H1 (cell line): ENCODE data around the gene ARL6IP6. TPM values are rescaled to one million over a fixed set of nuclear protein-coding genes. Genes with fewer than 3 reads are reported as not detected.

Experiments
- CTCF ChIA-PET: fragments of 300-600 bp; sonication (Branson Sonifier 250); formaldehyde crosslinking; loops from one replicate; lab custom pipeline; 2021; ENCODE audit not compliant: partially characterized antibody; lab: Charles Lee
- POLR2A ChIA-PET: fragments of 300-600 bp; sonication (Branson Sonifier 250); formaldehyde crosslinking; loops from one replicate; lab custom pipeline; 2021; ENCODE audit warnings: inconsistent platforms; ENCODE audit not compliant: partially characterized antibody; lab: Charles Lee
- DNase-seq, 2 experiments: peaks; one replicate each; pipeline versions ENCODE4 v3.0.0 to v3.0.0-alpha.2; 2010 to 2022; ENCODE audit warnings: low spot score in 2 of 2, low read depth in 1 of 2, mixed read lengths in 1 of 2
- FAIRE-seq: peaks from 2 replicates; lab custom pipeline; 2011; peaks lifted over from hg19 to GRCh38; lab: Jason Lieb, UNC
- H2AFZ ChIP-seq: 2 replicates; pipeline ENCODE4 v1.8.1; 2012; ENCODE audit warnings: low read length, inconsistent platforms
- H2AK5ac ChIP-seq: 2 replicates; pipeline ENCODE4 v1.6.1; 2013; ENCODE audit warnings: low read depth, low read length
- H2BK120ac ChIP-seq: replicated peaks from 2 replicates; pipeline ENCODE3; 2013; ENCODE audit warnings: low read depth, low read length, inconsistent platforms
- H2BK12ac ChIP-seq: 2 replicates; pipeline ENCODE4 v1.6.1; 2013; ENCODE audit warnings: low read depth, low read length
- H2BK15ac ChIP-seq: 2 replicates; pipeline ENCODE4 v1.6.1; 2013; ENCODE audit warnings: low read length
- H2BK20ac ChIP-seq: 2 replicates; pipeline ENCODE4 v1.6.1; 2013; ENCODE audit warnings: low read length
- H2BK5ac ChIP-seq: 2 replicates; pipeline ENCODE4 v1.6.1; 2013; ENCODE audit warnings: low read depth, low read length
- H3K14ac ChIP-seq: 2 replicates; pipeline ENCODE4 v1.6.1; 2013; ENCODE audit warnings: inconsistent platforms; ENCODE audit not compliant: insufficient read length
- H3K18ac ChIP-seq: 2 replicates; pipeline ENCODE4 v1.6.1; 2013; ENCODE audit warnings: low read length; ENCODE audit errors: extremely low read depth
- H3K23ac ChIP-seq: 2 replicates; pipeline ENCODE4 v1.6.1; 2013; ENCODE audit warnings: inconsistent platforms; ENCODE audit not compliant: insufficient read length
- H3K23me2 ChIP-seq: 2 replicates; pipeline ENCODE4 v1.6.1; 2013; ENCODE audit warnings: low read depth, low read length
- H3K27ac ChIP-seq: 2 replicates; pipeline ENCODE4 v1.6.1; 2011; ENCODE audit warnings: low read depth, low read length, inconsistent platforms
- H3K27me3 ChIP-seq, 4 experiments: replicated peaks in 1 of 4; 1 replicate in 1 of 4; 2 replicates in 3 of 4; pipeline versions ENCODE4 v1.6.1 to v1.8.1; 2011 to 2013; ENCODE audit warnings: low read length in 3 of 4, mild to moderate bottlenecking in 3 of 4, inconsistent platforms in 2 of 4, mixed read lengths in 2 of 4, moderate library complexity in 1 of 4; ENCODE audit not compliant: control insufficient read depth in 3 of 4, insufficient read depth in 3 of 4; ENCODE audit errors: extremely low read depth in 1 of 4
- H3K36me3 ChIP-seq, 4 experiments: 2 replicates each; pipeline versions ENCODE4 v1.6.1 to v1.8.1; 2011 to 2013; ENCODE audit warnings: mild to moderate bottlenecking in 4 of 4, low read length in 3 of 4, moderate library complexity in 2 of 4, control low read depth in 1 of 4, inconsistent platforms in 1 of 4; ENCODE audit not compliant: insufficient read depth in 4 of 4, control insufficient read depth in 2 of 4
- H3K4ac ChIP-seq: replicated peaks from 2 replicates; pipeline ENCODE3; 2013; ENCODE audit warnings: low read length, low read depth, mixed read lengths, inconsistent platforms; ENCODE audit not compliant: insufficient read length
- H3K4me1 ChIP-seq, 4 experiments: replicated peaks in 1 of 4; 1 replicate in 1 of 4; 2 replicates in 3 of 4; pipeline versions ENCODE4 v1.6.1 to v1.8.1; 2011 to 2013; ENCODE audit warnings: low read length in 3 of 4, inconsistent platforms in 2 of 4, mixed read lengths in 1 of 4; ENCODE audit not compliant: insufficient read depth in 4 of 4, control insufficient read depth in 3 of 4
- H3K4me2 ChIP-seq, 2 experiments: 2 replicates each; pipeline versions ENCODE4 v1.6.1 to v1.8.1; 2011 to 2013; ENCODE audit warnings: low read depth in 2 of 2, low read length in 2 of 2, control low read depth in 1 of 2, inconsistent platforms in 1 of 2, mild to moderate bottlenecking in 1 of 2; ENCODE audit not compliant: insufficient read depth in 1 of 2
- H3K4me3 ChIP-seq, 4 experiments: fragments of 200-600, 300-600 bp in 1 of 4; sonication (generic), shearing (Covaris generic), sonication (Bioruptor Twin) in 1 of 4; 2 replicates each; pipeline versions ENCODE4 v1.5.1 to v1.8.1; 2011 to 2016; ENCODE audit warnings: low read length in 4 of 4, low read depth in 3 of 4, control low read depth in 2 of 4, inconsistent platforms in 2 of 4, mild to moderate bottlenecking in 2 of 4, mixed read lengths in 1 of 4, moderate library complexity in 1 of 4; ENCODE audit not compliant: insufficient read depth in 2 of 4; ENCODE audit errors: extremely low read depth in 1 of 4
- H3K56ac ChIP-seq: replicated peaks from 2 replicates; pipeline ENCODE3; 2013; ENCODE audit warnings: low read depth, mild to moderate bottlenecking, mixed read lengths, low read length, inconsistent platforms; ENCODE audit not compliant: insufficient read length
- H3K79me1 ChIP-seq: 2 replicates; pipeline ENCODE4 v1.6.1; 2013; ENCODE audit warnings: low read depth, low read length, control low read depth
- H3K79me2 ChIP-seq, 2 experiments: 2 replicates each; pipeline versions ENCODE4 v1.6.1 to v1.8.1; 2012 to 2013; ENCODE audit warnings: low read length in 2 of 2, mild to moderate bottlenecking in 2 of 2, inconsistent platforms in 1 of 2; ENCODE audit not compliant: insufficient read depth in 2 of 2, control insufficient read depth in 1 of 2
- H3K9ac ChIP-seq, 4 experiments: replicated peaks in 1 of 4; 1 replicate in 1 of 4; 2 replicates in 3 of 4; pipeline versions ENCODE4 v1.6.1 to v1.8.1; 2011 to 2013; ENCODE audit warnings: low read depth in 3 of 4, low read length in 3 of 4, control low read depth in 2 of 4, mild to moderate bottlenecking in 2 of 4, moderate library complexity in 2 of 4, inconsistent platforms in 1 of 4; ENCODE audit errors: extremely low read depth in 1 of 4
- H3K9me3 ChIP-seq, 2 experiments: 2 replicates each; pipeline versions ENCODE4 v1.6.1 to v1.8.1; 2012 to 2013; ENCODE audit warnings: mild to moderate bottlenecking in 2 of 2, moderate library complexity in 2 of 2, control low read depth in 1 of 2, inconsistent platforms in 1 of 2, low read depth in 1 of 2, low read length in 1 of 2, mixed read lengths in 1 of 2; ENCODE audit not compliant: insufficient read depth in 2 of 2
- H4K20me1 ChIP-seq, 2 experiments: replicated peaks in 1 of 2; 2 replicates each; pipeline versions ENCODE3 to v1.8.1; 2011 to 2013; ENCODE audit warnings: inconsistent platforms in 2 of 2, low read length in 2 of 2, mild to moderate bottlenecking in 1 of 2; ENCODE audit not compliant: insufficient read depth in 2 of 2, control insufficient read depth in 1 of 2
- H4K5ac ChIP-seq: 2 replicates; pipeline ENCODE4 v1.6.1; 2013; ENCODE audit warnings: low read length, low read depth, mixed read lengths, inconsistent platforms; ENCODE audit not compliant: insufficient read length
- H4K8ac ChIP-seq: 2 replicates; pipeline ENCODE4 v1.8.0; 2013; ENCODE audit warnings: mild to moderate bottlenecking, moderate library complexity, low read length, inconsistent platforms; ENCODE audit not compliant: insufficient read depth; ENCODE audit errors: extremely low read depth
- H4K91ac ChIP-seq: replicated peaks from 2 replicates; pipeline ENCODE3; 2013; ENCODE audit warnings: low read length, mixed read lengths, inconsistent platforms; ENCODE audit not compliant: insufficient read length
- BCL11A ChIP-seq, 2 experiments: IDR thresholded peaks; one replicate each; pipeline ENCODE4 v1.6.1; 2011; ENCODE audit warnings: low read depth in 2 of 2, low read length in 2 of 2, mild to moderate bottlenecking in 2 of 2
- CHD2 ChIP-seq: IDR thresholded peaks from 2 replicates; pipeline ENCODE4 v1.6.1; 2012; ENCODE audit warnings: low read length, improper control_type of control experiment
- GABPA ChIP-seq: IDR thresholded peaks from 2 replicates; pipeline ENCODE4 v1.6.1; 2011; ENCODE audit warnings: mild to moderate bottlenecking, low read length, moderate library complexity, borderline replicate concordance; ENCODE audit not compliant: insufficient read depth
- GTF2F1 ChIP-seq: IDR thresholded peaks from 2 replicates; pipeline ENCODE4 v1.6.1; 2012; ENCODE audit warnings: low read depth, low read length, improper control_type of control experiment, borderline replicate concordance
- HDAC6 ChIP-seq: IDR thresholded peaks from one replicate; pipeline ENCODE4 v1.7.1; 2012; ENCODE audit warnings: low read depth, mild to moderate bottlenecking, inconsistent platforms, low read length, moderate library complexity
- NRF1 ChIP-seq: IDR thresholded peaks from 2 replicates; pipeline ENCODE4 v1.6.1; 2011; ENCODE audit warnings: mild to moderate bottlenecking, low read depth, low read length, improper control_type of control experiment
- PHF8 ChIP-seq: fragments of 200-600 bp; sonication (generic); conservative IDR thresholded peaks from 2 replicates; pipeline ENCODE4 v1.7.1; 2012; ENCODE audit warnings: low read depth, mild to moderate bottlenecking, inconsistent platforms, low read length, moderate library complexity
- POLR2AphosphoS5 ChIP-seq: IDR thresholded peaks from 2 replicates; pipeline ENCODE4 v1.6.1; 2011; ENCODE audit warnings: low read depth, low read length
- RAD21 ChIP-seq, 2 experiments: IDR thresholded peaks in 1 of 2; conservative IDR thresholded peaks in 1 of 2; 2 replicates each; pipeline ENCODE4 v1.6.1; 2011; ENCODE audit warnings: low read depth in 2 of 2, low read length in 2 of 2, improper control_type of control experiment in 1 of 2, inconsistent platforms in 1 of 2, mild to moderate bottlenecking in 1 of 2, moderate library complexity in 1 of 2
- RFX5 ChIP-seq: IDR thresholded peaks from 2 replicates; pipeline ENCODE4 v1.6.1; 2011; ENCODE audit warnings: low read depth, low read length, improper control_type of control experiment, borderline replicate concordance
- RXRA ChIP-seq: IDR thresholded peaks from 2 replicates; pipeline ENCODE4 v1.6.1; 2011; ENCODE audit warnings: low read depth, mild to moderate bottlenecking, low read length, moderate library complexity; ENCODE audit not compliant: insufficient read depth
- SIRT6 ChIP-seq: IDR thresholded peaks from one replicate; pipeline ENCODE4 v1.7.1; 2012; ENCODE audit warnings: low read length, inconsistent platforms
- TBP ChIP-seq: IDR thresholded peaks from 2 replicates; pipeline ENCODE4 v1.6.1; 2011; ENCODE audit warnings: low read depth, low read length, improper control_type of control experiment
- WGBS, 2 experiments: shearing (Covaris generic) in 1 of 2; methylation state at CpG; one replicate each; pipeline versions ENCODE4 v1.1.6 to v1.1.7; 2013 to 2015; ENCODE audit warnings: low lambda C conversion rate in 2 of 2, mixed read lengths in 2 of 2, inconsistent platforms in 1 of 2, low coverage in 1 of 2, missing lambda C conversion rate in 1 of 2; ENCODE audit not compliant: insufficient replicate concordance in 2 of 2, insufficient coverage in 1 of 2, insufficient read length in 1 of 2; ENCODE audit errors: extremely low coverage in 1 of 2, missing lambda C conversion rate in 1 of 2; 5-methylcytosine and 5-hydroxymethylcytosine counted together
- polyA plus RNA-seq, 7 experiments: library from polyadenylated mRNA; depleted of rRNA in 3 of 7; stranded (reverse) in 5 of 7; unstranded in 2 of 7; fragments of >200 nt in 5 of 7; fragments of 200-250 nt in 2 of 7; gene quantifications; 1 replicate in 5 of 7; 2 replicates in 1 of 7; 4 replicates in 1 of 7; pipeline versions ENCODE4 v1.2.1 to v1.2.3, GENCODE V29; 2011 to 2013; ENCODE audit warnings: missing spikeins in 2 of 7, mixed read lengths in 2 of 7
- total RNA-seq: library from RNA; stranded (reverse); fragmentation: NEBNext Ultra II Directional; extraction: Animal tissue kit (Norgen Biotek cat#: 25700); gene quantifications from 2 replicates; pipeline ENCODE4 v1.2.1, GENCODE V29; 2021
- TF ChIP-seq, protein P1 (sequence below): IDR thresholded peaks from 2 replicates; pipeline ENCODE4 v1.6.1; 2012; ENCODE audit warnings: inconsistent platforms

ARL6IP6 gene
- total and polyA plus RNA-seq, 2 of the 8 experiments (the other 6 are each of a cell fraction or from before 2014, with no cell fraction given) = 47.3 to 92.9 TPM

DNA sequence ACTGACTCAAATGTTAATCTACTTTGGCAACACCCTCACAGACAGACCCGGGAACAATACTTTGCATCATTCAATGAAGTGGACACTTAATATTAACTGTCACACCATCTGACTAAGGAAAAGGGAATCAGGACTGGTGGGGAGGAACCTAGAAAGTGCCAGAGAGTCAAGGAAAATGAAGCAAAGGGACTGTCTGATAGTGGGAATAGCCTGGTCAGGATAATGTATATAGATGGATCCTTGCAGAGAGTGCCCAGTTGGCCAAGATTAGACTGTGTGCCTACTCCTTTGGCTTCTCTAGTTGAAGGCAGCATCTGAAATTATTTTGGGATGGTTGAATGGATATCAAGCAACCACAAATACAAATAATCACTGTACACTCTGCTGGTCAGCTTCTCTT, 45.2 kb downstream of the ARL6IP6 start:
- Histone ChIP-seq H3K23me2 (no peaks in the 10 kb centered on the region; the same call in 1 of the 2 replicates), H2BK20ac (no peak overlapping the region), H4K20me1 (peaks cover 0 to 2% of the 10 kb centered on the region in 2 experiments), H3K56ac (no peak overlapping the region), H4K8ac (no peak overlapping the region), H2AK5ac (no peak overlapping the region), H3K9ac (no peak overlapping the region), H3K18ac (no peak overlapping the region), H3K79me1 (no peaks in the 10 kb centered on the region), H2BK15ac (no peak overlapping the region), H3K79me2 (no peaks in the 10 kb centered on the region), H3K4me2 (no peak overlapping the region), H4K91ac (no peak overlapping the region), H3K27me3 (no peaks in the 10 kb centered on the region), H2BK12ac (no peak overlapping the region), H2BK5ac (no peak overlapping the region), H3K27ac (no peak overlapping the region), H3K23ac (no peak overlapping the region), H2AFZ (no peak overlapping the region), H3K4ac (no peak overlapping the region), H2BK120ac (no peak overlapping the region), H4K5ac (no peak overlapping the region), H3K4me1 (no peaks in the 10 kb centered on the region), H3K14ac (no peak overlapping the region), H3K4me3 (no peak overlapping the region), H3K36me3 (peaks cover 0 to 20% (median 2%) of the 10 kb centered on the region in 4 experiments; a peak in 3 of 8 replicates), H3K9me3 (no peaks in the 10 kb centered on the region)
- no peak for FAIRE-seq
- POLR2A ChIA-PET = no interaction called here
- 95% methylated on average over 1 of the region's 1 CpG; no CpG with 5 or more reads in 1 of the 2 experiments for WGBS, 2 experiments
- CTCF ChIA-PET = interaction anchor here (1.1 to 1.3 kb wide), 2 partner anchors 20 to 21 kb away, joined by 5 read pairs; no protein-coding TSS in a partner anchor
- no peak for DNase-seq
- no peak for TF ChIP-seq POLR2AphosphoS5
- no peak for TF ChIP-seq HDAC6
- TF ChIP-seq PHF8 = no peak
- no peak for TF ChIP-seq GTF2F1
- no peak for TF ChIP-seq GABPA
- no peak for TF ChIP-seq CHD2
- no peak for TF ChIP-seq BCL11A (IDR thresholded peaks at IDR 0.05; ENCODE audit: low read depth in 2 of 2, low read length in 2 of 2)
- no peak for TF ChIP-seq TBP
- TF ChIP-seq RFX5 = no peak
- no peak for TF ChIP-seq SIRT6
- no peak for TF ChIP-seq RAD21 (IDR thresholded peaks at IDR 0.05 in 1 of 2, conservative IDR thresholded peaks at IDR 0.05 in 1 of 2; ENCODE audit: low read depth in 2 of 2, low read length in 2 of 2)
- TF ChIP-seq NRF1 = no peak
- TF ChIP-seq, protein P1, sequence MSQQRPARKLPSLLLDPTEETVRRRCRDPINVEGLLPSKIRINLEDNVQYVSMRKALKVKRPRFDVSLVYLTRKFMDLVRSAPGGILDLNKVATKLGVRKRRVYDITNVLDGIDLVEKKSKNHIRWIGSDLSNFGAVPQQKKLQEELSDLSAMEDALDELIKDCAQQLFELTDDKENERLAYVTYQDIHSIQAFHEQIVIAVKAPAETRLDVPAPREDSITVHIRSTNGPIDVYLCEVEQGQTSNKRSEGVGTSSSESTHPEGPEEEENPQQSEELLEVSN = no peak
- no peak for TF ChIP-seq RXRA
